G401 (cell line): ENCODE measurements around the gene MORF4L1. TPM values are rescaled to one million over a fixed set of nuclear protein-coding genes. Genes with fewer than 3 reads are reported as not detected.
"Not testable (repeated sequence)": the region's sequence is repeated elsewhere in the genome, so short reads cannot be mapped to it uniquely, and the experiment has no call there.

ENCODE experiments used
- DNase-seq: peaks from one replicate; pipeline ENCODE4 v3.0.0-alpha.2; 2015; ENCODE audit warnings: low spot score
- in situ Hi-C: cut with HindIII; loops from 2 replicates; pipeline ENCODE4 v1.10.0; 2016; ENCODE audit warnings: low sequenced_read_pairs, mixed read lengths
- total RNA-seq: library from RNA; depleted of rRNA; stranded (reverse); fragments of >200 nt; shearing (Covaris generic); gene quantifications from 2 replicates; pipeline ENCODE4 v1.2.3, GENCODE V29; 2014

MORF4L1 gene
- total RNA-seq, 1 experiment from 2014 or later, result 661 TPM

DNA sequence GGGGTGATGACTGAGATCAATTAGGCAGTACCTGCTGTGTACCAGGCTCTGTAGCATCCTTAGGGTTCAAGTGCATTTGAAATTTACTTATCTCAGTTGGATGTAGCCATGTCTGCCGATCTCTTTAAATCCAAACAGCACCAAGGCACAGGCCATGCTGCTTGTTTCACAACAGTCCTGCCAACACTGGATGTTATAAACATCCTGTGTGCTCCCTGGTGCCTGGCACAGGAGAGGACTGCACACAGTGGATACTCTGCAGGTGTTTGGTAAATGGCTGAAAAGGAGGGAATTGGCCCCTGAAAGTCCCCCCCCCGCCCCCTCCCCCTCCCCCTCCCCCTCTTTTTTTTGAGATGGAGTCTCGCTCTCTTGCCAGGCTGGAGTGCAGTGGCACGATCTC, 45.2 kb downstream of the MORF4L1 start:
- in situ Hi-C loops, result no loop called here
- DNase-seq, result no peak

DNA sequence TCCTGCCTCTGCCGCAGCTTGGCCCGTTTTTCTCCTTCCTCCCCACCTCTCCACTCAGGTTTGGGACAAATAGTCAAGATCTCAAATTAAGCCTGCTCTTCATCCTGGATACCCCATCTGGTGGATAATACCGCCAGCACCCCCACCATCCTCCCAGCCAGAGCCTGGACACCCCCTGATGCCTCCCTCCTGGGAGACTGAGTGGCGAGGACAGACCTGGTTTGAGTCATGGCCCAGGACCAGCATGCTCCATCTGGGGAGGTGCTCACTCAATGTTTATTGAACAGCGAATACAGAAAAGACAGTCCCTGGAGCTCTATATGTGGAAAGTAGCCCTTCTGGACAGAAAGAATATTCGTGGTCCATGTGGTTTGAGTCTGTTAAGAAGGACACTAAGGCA, 48.8 kb downstream of the MORF4L1 start:
- in situ Hi-C loops, result no loop called here
- no peak for DNase-seq

DNA sequence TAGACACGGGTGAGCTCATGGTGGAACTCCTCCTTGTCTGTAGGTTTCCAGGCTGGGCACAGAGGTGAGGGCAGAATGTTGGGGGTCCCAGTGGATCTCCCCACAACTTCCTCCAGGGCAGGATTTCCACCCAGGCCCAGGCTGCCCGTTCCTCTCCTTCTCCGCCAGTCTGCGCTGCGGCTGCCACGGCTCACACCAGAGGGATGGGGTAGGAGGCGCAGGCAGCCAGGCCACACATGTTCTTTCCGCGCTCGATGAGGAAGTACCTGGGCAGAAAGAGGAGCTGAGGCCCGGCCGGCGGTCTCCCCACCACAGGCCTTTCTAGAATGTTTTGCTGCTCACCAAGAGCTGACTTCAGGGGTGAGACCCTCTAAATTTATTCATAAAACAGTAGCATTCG, 49.2 kb downstream of the MORF4L1 start:
- in situ Hi-C loops, result no loop called here
- no peak for DNase-seq

DNA sequence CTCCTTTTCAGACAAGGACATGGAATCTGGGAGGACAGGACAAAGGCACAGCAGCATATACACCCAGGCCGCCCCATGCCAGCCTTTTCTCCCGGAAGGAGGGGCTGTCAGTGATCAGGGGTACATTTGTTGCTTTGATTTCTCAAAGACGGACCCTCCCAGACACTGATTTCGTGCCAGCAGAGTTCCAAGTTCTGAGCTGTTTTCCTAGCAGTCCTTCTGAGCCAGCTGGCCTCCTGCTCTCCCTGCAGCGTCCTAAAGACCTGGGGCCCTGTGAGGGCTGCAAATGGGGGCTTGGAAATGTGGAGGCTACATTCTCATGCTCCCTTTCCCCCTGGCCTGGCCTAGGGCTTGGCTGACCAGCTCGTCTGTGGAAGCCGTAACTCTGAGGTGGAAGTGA, 49.8 kb downstream of the MORF4L1 start:
- no peak for DNase-seq
- in situ Hi-C loops, result no loop called here

DNA sequence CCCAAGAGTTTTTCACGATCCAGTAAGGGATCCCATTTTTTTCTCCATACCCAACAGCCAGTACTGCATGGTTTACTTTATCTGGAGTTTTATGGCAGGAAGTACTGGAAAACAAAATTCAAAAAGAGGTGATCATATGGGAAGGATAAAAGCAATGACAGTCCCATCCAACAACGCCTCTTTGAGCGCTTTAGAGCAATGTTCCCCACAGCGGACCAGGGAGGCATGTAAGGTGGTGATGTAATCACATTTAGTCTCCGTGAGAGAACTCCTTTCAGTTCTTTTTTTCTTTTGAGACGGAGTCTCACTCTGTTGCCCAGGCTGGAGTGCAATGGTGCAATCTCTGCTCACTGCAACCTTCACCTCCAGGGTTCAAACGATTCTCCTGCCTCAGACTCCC, 50.3 kb downstream of the MORF4L1 start:
- no peak for DNase-seq
- in situ Hi-C loops, result no loop called here

DNA sequence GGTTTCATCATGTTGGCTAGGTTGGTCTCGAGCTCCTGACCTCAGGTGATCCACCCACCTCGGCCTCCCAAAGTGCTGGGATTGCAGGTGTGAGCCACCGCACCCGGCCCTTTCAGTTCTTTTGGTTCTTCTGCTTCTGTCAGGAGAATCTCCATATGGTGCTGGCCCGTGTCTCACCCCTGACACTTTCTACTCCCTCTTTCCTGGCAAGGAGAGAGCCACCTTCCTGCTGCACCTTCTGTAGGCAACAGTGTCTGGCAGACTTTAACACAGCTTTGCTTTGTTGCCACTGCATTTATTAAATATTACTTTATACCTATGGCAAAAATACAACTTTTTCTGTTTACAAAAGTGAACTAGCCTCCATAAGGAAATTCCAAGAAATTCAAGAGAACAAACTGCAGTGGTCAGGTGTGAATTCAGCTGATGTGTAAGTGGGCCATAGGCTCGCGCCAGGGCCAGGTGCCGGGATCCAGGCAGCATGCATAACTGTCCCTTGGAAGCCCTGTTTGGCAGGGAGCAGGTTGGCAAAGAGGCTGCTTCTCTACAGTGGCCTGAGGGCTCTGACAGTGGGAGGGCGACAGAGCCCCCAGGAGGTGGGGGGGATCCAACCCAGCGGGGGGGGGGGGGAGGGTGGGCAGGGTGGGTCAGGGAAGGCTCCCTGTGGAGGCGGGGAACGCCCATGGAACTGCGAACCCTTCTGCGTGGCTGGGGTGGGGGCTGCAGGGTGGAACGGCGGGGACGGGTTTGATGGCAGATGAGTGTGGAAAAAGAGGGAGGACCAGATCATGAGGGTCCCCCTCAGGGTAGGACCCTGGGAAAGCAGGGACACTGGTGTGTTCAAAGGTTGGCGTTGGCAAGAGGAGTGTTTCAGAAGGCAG, 51.0 kb downstream of the MORF4L1 start:
- DNase-seq, result peak; percentile 60
- in situ Hi-C loops, result no loop called here

DNA sequence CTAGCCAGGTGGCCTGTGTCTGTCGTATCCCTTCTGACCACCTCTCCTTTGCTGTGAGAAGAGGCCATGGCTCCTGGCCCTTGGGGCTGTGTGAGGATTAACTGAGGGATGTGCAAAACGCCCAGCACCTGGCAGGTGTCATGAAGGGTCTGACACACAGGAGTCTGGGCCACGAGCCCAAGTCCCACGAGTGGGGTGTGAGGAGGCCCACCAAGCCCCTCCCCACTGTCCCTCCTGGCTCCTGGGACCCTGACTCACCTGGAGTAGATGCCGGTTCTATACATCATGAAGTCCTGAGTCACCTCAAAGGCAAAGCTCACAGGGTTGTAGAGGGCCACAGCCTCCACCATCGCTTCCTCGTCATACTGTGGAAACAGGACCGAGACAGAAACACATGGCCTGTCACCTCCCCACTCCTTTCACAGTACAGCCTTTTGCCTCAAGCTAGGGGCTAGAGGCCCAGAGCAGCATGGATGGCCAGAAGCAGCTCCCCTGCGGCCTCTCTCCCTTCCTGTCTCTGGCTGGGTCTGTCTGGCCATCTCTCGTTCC, 52.5 kb downstream of the MORF4L1 start:
- no peak for DNase-seq

DNA sequence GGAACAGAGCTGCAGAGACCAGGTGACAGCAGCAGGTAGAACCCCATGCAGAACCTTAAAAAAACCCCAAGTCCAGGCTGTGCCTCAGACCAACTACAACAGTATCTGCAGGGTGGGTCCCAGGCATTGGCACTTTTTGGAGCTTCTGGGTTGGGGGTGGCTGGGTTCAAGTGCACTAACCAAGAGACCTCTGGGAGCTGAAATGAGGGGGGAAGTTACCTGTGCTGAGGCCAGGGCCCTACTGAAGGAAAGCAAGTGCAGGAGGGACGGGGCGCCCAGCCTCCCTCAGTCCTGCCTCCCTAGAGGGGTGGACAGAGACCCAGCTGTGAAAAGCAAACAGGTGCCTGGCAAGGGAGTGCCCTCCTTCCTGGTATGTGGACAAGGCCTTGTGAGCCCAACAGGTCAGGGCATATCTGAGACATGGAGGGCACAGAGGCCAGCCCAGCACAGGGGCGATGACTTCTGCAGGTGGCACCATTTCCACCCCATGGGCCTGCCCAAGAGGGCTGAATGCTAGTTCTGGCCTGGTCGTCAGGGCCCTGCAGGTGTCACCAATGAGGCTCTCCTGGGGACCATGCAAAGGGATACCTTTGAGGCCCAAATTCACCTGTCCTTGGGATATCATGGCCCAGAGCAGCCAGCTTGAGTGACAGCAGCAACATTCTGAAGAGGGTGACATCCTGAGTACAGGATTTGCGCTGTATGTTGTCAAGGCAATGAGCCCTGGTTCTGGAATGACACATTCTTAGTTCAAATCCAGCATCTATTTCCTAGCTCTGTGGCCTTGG, 53.5 kb downstream of the MORF4L1 start:
- no peak for DNase-seq
- in situ Hi-C loops, result no loop called here

More for the DNA sequence above, 52.5 kb downstream of the MORF4L1 start:
- in situ Hi-C loops, result no loop called here

DNA sequence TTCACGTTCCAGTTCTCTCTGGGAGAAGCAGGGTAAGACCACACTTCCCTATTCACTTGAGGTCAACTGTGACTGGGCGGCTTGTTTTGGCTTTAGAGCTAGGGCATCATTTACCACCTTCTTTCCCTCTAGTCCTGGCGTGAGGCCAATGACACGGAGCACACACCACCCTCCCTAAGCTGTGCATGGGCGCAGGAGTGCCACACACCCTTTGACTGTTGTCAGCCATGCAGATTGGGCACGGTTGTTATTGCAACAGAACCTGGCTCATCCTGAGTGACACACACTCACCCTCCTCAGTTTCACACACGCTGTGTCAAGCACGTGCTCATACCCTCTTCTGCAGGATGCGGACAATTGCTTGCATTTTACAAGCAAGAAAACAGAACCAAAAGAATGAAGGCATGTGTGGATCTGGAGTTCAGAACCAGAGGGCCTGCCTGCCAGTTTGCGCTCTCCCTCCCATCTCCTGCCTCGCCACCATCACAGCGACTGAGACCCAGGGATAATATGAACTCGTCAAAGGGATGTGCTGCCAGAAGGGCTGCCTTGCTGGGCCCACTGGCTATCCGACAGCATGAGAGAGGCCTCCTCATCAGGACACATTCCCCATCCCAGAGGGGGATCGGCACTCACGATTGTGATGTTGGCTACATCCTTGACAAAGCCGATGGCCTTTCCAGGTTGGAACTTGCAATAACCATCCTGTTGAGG, 54.5 kb downstream of the MORF4L1 start:
- DNase-seq, result no peak
- in situ Hi-C loops, result no loop called here

DNA sequence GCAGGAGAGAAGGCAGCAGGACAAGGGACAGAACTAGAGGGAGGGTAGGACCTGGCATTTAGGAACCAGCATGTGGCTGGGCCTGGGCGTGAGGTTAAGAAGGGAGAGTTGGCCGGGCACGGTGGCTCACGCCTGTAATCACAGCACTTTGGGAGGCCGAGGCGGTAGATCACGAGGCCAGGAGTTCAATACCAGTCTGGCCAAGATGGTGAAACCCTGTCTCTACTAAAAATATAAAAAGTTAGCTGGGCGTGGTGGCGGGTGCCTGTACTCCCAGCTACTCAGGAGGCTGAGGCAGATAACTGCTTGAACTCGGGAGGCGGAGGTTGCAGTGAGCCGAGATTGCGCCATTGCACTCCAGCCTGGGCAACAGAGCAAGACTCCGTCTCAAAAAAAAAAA, 55.5 kb downstream of the MORF4L1 start:
- DNase-seq, in situ Hi-C loops: not testable (repeated sequence)

DNA sequence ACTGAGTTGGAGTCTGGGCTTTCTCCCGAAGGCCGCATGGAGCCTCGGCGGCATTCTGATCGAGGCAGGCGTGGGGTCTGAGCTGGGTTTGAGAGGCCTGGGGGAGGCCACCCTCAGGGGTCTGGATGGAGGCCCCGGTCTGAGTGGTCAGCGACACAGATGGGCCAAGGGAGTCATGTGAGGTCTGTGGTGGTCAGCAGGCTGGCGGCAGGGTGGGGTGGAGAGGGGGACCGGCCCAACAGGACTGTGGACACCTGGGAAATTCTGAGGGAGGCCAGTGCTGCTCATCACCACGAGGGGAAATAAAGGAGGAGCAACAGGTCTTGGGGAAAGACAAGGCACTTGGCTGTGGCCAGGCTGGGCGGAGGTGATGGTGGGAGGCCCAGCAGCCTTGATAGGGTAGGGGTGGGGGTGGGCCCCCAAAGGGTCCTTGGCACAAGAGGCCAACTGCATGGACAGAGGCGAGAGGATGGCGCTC, 56.0 kb downstream of the MORF4L1 start:
- in situ Hi-C loops, result no loop called here
- DNase-seq, result no peak

DNA sequence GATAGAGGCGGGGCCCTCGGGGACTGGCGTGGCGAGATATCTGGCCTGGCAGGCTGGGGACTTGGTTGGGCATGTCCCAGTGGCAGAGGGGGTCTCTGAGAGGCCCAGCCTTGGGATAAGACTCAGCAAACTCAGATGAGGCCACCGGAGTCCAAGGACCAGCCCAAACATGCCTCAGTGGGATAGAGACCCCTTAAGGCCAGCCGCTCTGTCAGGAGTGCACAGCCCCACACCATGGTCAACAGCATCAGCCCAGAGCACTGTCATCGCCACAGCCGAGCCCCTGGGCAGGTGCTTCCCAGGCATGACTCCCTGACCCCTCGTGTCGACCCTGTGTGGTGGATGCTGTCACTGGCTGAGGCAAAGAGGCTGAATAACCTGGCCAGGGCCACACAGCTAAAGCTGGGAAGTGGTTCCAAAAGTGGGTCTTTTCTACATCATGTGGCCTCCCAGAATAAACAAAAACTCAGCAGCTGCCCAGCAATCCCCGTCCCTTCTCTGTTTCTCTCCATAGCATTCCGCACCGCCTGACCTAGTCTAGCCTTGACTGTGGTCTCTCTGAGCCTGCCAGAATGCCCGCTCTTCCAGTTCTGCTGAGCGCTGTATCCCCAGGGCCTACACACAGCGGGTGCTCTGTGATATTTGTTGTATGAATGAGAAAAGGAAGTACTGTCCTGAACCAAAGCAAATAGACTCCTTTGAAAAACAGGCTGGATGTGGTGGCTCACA, 57.0 kb downstream of the MORF4L1 start:
- in situ Hi-C loops, result no loop called here
- DNase-seq, result no peak

DNA sequence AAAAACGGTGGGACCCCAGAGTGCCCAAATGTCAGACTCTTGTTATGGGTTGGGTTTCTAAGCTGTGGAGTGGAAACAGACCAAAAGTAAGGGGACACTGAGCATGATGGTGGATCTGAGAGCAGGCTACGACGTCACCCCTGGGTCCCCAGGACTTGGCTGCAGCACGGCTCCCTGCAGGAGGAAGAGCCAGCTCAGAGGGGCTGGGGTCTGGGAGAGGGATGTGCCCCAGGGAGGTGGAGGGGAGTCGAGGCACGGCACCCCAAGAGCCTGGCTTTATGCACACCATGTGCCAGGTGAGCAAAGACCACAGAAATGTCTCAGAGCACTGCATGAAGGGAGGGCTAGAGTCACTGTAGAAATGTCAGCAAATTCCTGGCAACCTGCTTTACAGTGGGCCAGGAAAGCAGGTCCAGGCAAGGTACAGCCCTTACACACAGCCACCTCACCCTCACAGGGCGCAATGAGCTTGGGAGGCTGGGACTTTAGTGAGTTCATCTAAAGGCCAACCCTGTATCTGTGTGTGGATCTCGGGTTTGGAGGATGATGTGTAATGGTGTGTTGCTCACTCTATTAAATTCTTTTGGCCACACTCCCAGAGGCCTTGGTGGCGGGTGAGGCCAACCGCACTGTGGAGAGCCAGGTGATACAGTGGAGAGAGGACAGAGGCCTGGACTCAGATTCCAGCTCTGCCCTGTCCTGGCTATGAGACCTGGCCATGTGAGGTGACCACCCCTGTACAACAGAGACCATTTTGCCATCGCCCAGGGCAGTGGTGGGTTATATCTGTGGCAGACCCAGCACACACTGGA, 58.1 kb downstream of the MORF4L1 start:
- peak; percentile 60 for DNase-seq
- in situ Hi-C loops, result no loop called here

DNA sequence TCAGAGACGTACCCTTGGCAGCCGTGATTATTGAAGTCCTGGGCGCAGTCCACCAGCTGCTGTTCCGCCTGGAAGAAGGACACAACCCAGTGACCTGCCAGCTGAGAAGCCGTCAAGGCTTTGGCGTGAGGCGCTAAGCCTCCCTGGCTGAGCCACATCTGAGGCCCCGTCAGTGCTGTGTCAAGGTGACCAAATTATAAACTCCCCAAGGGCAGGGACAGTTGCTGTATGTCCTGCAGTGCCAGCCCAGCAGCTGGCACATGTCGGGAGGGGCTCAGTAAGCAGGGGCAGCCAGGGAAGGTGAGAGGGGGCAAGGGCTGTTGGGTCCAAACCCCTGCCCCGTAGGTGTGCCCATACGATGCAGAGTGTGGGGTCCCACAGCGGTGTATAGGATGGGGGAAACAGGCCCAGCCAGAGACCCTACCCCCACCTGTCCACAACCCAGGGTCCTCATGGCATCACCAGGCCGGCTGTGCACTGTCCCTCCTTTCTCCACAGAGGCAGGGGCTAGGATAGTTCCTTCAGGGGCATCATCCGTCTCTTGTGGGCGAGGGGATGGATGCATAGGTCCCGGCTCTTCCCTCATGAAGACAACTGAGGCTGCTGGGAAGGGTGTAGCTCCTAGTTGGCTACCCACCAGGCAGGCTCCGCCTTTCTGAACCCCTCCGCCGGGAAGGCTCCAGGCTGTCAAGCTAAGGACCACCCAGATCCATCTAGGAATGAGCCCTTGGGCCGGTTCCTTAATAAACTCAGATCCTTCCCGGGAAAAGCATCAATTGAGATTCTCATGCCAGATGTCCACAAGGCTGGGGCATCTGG, 59.0 kb downstream of the MORF4L1 start:
- in situ Hi-C loops, result no loop called here
- no peak for DNase-seq

DNA sequence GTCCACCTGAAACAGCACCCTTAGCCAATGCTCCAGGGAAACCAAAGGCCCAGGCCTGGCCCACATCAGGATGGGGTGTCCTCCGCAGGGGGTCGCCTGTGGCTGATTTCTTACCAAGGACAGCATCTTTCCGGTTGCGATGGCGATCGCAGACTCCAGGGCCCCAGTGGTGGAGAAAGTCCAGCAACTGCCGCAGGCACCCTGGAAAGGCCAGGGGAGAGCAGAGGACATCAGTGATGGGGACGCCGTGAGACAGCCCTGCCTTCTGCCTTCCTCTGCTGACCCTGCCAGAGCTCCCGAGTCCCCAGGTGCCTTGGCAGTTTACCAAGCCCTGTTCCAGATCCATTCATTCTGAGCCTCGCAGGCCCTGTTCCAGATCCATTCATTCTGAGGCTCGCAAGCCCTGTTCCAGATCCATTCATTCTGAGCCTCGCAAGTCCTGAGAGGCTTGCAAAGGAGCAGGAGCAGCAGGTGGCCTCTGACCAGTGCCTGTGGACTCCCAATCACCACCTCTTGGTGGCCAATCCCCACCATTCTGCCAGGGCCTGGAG, 59.6 kb downstream of the MORF4L1 start:
- in situ Hi-C loops, result no loop called here
- DNase-seq, result peak; percentile 65

DNA sequence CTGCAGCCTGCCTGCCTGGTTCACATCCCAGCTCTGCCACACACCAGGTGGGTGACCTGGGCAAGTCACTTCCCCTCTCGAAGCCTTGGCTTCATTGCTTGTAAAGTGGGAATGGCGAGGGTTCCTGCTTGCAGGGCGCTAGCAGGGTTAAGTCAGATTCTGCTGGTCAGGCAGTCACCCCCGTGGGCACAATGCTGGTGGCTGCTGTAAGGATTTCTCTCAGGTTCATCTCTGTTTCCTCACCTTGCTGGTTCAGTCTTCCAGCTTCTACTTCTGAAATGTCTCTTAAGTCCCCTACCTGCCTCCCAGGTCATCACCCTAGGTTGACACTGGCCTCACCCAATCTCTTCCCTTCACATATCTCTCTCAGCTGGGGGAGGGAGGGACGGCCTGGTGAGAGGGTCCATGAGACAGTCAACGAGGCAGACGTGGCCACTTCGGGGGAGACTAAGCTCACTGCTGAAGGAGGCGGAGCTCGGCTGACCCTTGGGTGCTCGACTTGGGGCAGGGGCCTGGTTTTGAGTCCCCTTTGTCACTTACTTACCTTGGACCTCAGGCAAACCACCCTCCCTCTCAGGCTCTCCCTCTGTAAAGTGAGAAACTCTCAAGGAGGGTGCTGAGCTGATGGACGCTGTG, 60.6 kb downstream of the MORF4L1 start:
- no peak for DNase-seq
- in situ Hi-C loops, result no loop called here
